Fibroblast of skin of left quadriceps (primary cell): ENCODE results near the gene IRF7.
"Not testable (repeated sequence)": the region's sequence is repeated elsewhere in the genome, so short reads cannot be mapped to it uniquely, and the experiment has no call there.

Experiments
- DNase-seq, 2 experiments: peaks; one replicate each; pipeline ENCODE4 v3.0.0-alpha.2; 2013; ENCODE audit warnings: low read depth in 2 of 2

Gene IRF7

DNA sequence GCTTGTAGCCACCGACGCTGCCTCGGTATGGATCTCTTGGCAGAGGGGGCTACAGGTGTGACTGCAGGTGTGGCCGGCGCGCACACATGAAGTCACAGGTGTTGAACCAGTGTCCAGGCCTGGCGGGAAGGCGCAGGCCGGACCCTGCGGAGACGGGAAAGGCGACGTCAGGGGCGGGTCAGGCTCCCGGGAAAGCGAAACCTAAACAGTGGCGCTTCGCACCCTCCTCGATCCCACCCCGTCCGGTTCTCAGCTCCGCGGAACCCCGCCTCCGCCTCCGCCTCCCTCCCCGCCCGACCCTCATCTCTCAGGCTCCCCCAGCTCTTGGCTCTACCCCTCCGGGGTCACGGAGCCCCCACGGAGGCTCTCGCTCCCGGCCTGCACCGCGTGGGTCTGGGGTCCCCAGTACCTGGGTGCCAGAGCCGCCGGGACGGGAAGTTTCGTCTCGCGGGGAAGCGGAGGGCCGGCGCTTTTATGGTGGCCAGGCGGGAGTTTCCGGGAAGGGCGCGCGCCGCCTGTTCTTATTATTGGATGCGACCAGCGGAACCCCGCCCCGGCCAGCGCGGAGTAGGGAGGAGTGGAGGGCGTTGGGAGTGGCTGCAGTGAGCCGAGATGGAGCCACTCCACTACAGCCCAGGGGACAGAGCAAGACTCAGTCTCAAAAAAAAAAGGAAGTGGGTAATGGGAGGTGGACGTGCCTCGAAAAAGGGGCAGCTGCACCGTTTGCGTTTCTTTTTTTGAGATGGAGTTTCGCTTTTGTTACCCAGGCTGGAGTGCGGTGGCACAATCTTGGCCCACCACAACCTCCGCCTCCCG is at the start of gene IRF7:
Gene IRF7, minus strand, starts transcription at position 447 of the 816 bp plus-strand sequence. CDS start 586 bp downstream, outside the sequence.
- peak; percentile 76 to 78 for DNase-seq

DNA sequence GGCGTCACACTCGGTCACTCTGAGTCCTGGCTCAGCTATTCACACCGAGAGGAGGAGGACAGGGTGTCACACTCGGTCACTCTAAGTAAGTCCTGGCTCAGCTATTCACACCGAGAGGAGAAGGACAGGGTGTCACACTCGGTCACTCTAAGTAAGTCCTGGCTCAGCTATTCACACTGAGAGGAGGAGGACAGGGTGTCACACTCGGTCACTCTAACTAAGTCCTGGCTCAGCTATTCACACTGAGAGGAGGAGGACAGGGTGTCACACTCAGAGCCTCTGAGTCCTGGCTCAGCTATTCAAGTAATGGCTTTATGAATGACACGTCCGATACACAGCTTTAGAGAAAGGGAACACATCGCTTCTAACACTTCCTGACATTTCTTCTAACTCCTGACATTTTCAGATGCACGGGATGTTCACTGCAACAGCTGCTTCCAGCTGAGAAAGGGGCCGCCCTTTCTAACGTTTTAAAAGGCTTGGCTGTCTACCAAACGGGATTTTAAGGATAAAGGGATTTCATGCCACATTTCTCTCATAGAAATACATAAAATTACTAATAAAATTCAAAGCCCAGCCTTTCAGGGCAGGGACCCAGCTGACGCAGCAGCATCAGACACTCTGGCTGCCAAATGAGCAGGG is 49.4 kb upstream of the IRF7 start:
- no peak for DNase-seq

DNA sequence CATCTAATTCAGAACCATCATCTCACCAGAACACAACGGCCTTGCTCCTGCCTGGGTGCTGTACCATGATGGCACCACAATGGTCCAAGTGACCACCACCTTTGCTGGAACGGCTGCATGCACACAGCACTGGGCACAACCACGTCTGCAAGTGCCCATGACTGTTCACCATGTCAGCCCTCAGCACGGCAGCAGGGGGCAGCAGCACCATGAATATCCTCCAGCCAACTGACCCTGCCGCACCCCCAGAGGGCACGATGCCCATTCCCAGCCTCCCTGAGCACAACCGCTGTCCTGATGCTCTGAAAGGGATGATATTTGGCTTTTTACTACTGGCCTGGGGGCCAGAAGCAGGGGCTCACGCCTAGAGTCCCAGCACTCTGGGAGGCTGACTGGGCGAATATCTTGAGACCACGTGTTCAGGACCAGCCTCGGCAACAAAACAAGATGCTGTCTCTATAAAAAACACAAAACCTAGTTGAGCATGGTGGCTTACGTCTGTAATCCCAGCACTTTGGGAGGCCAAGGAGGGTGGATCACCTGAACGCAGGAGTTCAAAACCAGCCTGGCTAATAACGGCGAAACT is 47.0 kb upstream of the IRF7 start:
- no peak for DNase-seq

DNA sequence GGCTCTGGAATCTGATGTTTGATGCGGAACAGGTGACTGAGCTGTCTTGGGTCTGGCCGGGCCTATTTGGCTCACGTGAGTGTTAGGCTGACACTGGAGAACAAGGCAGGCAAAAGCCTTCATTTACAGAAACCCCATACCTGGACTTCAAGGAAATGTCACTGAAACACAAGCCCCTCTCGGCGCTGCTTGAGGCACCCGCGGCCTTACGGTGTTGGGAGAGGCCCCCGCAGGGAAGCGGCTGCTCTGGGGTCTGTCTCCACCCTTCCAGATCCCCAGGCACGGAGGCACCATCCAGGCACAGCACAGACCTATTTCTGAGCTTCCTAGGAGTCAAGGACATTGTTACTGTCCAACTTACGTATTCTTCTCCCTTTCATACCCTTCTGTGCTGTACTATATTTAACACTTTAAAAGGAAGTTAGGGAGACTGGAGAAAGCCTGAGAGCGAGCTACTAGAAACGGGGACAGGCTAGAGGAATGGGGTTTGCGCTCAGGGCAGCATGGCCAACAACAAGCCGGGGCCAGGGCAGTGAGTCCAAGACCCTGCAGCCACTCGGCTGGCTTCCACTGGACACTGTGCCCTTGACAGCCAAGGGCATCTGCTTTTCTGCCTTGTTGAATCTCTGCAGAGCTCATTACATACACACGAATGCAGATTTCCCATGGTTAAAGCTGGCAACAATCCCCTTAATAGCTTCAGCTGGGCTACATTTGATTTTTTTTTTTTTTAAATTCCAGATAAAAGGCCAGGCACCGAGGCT is 45.1 kb upstream of the IRF7 start:
- no peak for DNase-seq

DNA sequence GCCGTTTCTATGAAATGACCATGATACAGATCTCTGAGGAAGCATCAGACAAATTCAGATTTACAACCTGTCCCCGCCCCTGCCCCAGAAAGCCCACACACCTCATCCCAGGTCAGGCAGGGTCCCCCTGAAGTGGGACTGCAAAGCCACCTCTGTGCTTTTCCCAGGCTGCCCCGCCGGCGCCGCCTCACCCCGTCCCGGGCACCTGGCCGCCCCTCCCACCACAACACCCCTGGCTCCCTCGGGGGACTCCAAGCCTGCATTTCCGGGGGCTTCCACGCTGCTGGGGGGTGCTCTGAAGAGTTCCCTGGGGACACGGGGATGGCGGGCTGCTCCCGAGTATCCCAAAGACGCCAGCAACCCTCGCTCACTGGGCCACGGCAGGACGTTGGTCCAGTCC is 44.5 kb upstream of the IRF7 start:
- DNase-seq: no peak

DNA sequence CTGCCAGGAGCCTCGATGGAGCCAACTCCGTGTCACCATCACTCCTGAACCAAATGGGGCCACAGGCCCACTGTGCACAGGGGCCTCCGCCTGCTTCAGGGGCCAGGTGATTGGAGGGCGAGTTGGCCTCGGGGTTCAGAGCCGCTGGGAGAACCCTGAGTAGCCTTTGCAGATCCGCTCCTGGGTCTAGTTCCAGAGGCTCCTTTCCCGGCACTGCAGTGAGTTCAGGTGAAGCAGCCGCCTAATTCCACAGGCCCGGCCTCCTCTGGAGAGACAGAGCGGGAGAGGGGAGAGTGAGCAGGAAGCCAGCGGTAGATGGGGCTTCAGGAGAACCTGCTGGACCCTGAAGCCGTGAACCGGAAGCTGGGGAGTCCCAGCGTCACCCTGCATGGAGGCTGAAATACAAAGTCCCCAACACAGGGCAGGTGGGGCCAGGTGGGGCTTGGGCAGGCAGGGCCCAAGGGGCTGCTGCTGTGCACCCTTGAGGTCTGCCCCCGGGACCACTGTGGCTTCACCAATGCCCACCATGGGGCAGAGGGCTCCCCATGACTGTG is 43.9 kb upstream of the IRF7 start:
- no peak for DNase-seq

DNA sequence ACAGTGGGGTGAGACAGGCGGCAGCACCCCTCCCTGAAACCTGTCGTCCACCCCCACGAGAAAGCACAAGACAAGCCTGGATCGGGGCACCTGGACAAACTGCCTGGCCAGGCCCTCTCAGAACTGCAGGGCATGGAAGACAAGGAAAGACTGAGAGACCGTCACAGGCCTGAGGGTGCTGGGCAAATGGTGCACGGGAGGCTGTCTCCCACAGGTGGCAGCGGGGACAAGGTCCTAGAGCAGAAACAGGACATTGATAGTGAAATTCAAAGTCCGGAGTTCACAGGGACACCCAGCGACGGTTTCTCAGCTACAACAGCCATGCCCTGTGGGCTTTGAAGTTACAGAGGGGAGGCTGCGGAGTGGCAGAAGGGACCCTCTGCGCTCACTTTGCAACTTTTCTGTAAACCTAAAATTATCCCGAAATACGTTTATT is 42.0 kb upstream of the IRF7 start:
- no peak for DNase-seq

DNA sequence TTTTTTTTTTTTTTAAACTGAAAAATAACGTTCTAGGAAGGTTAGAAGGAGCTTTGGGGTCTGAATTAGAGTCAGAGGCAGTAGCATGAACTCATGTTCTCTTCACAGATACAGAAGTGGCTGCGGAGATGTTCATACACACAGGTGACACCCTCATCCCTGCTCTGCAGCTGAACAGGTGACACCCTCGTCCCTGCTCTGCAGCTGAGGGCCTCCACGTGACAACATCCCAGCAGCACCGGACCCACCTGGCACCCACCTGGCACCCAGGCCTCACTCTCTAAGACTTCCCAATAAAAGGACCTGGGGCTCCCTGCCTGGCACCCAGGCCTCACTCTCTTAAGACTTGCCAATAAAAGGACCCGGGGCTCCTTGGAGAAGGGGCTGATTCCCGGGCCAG is 41.1 kb upstream of the IRF7 start:
- no peak for DNase-seq

DNA sequence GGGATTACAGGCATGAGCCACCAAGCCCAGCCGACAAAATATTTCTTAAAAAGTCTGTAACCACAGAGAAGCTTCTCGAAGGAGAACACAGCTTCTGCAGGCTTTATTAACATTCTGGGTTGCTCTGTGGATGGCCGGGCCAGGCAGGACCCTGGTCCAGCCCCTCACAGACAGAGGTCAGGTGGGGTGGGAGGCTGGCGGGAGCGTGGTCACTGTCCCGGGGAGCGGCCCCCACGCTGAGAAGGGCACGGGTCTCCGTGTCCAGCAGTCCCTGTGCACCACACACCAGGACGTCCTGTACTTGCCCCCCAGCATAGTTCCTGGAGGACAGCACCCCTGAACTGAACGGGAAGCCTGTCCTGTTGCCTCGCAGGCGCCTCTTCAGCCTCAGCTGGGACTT is 40.7 kb upstream of the IRF7 start:
- DNase-seq: no peak

DNA sequence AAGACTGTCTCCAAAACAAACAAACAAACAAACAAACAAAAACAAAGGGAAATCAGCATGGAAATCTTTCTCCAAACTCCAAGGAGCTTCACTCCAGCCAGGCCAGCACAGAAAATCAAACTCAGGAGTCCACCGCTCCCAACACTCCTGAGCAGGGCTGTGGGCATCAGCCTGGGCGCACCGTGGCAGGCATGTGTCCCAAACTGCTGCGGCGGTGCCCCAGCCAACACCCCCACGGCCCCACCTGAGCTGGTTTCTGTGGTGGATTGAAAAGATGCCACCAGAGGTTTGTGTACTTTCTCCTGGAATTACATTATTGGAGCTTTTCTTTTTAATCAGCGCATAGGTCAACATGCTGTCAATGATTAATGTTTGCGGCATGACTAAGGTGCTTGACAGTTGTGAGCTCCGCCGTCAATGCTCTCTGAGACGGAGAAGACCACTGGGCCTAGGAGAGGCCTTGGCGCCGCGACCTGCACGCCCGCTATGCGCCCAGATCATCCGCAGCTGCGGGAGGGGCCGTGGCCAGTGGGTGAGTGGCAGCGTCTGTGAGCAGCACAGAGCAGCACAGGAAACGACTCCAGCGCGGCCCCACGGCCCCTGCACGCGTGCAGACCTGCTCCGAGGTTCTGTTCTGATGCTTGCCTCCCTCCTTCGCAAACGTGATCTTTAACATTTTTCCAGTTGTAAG is 39.4 kb upstream of the IRF7 start:
- no peak for DNase-seq

DNA sequence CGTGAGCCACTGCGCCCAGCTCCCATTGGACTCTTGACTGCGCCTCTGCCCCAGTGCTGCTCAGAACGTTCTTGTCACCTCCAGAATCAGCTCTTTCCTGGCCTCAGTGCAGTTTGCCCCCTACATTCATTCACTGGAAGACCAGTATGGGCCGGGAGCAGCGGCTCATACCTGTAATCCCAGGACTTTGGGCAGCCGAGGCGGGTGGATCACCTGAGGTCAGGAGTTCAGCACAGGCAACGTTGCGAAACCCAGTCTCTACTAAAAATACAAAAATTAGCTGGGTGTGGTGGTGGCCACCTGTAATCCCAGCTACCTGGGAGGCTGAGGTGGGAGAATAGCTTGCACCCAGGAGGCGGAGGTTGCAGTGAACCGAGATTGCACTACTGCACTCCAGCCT is 38.7 kb upstream of the IRF7 start:
- not testable (repeated sequence) for DNase-seq

DNA sequence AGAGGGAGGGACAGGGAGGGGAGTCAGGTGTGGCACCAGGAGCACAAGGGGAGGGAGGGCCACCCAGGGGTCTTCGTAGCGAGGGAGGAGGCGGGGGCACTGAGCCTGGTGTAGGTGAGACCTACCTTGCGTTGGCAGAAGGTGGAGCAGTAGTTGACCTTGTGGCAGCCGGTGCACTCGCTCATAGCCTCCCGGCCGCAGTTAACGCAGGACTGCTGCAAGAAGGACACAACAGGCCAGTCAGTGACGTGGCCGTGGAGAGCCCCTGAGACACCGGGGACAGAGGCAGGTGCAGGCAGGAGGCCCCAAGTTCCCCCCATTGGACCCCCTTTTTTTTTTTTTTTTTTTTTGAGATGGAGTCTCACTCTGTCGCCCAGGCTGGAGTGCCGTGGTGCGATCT is 38.1 kb upstream of the IRF7 start:
- DNase-seq: no peak

DNA sequence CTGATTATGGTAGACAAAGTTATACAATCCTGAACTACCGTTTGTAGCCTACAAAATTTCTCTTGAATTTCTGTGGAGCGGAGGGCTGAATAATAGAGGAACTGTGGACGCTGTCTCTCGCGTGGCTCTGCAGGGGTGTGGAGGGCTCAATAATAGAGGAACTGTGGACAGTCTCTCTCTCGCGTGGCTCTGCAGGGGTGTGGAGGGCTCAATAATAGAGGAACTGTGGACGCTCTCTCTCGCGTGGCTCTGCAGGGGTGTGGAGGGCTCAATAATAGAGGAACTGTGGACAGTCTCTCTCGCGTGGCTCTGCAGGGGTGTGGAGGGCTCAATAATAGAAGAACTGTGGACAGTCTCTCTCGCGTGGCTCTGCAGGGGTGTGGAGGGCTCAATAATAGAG is 37.4 kb upstream of the IRF7 start:
- DNase-seq: not testable (repeated sequence)

DNA sequence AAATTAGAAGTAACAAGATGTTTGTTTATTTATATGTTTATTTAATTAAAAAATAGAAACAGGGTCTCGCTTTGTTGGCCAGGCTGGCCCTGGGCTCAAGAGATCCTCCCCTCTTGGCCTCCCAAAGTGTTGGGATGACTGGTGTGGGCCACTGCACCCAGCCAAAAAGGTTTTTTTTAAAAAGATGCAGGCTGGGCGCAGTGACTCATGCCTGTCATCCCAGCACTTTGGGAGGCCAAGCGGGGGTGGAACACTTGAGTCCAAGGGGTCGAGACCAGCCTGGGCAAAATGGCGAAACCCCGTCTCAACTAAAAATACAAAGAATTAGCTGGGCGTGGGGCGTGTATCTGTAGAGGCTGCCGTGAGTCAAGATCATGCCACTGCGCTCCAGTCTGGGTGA is 34.7 kb upstream of the IRF7 start:
- DNase-seq: no peak

DNA sequence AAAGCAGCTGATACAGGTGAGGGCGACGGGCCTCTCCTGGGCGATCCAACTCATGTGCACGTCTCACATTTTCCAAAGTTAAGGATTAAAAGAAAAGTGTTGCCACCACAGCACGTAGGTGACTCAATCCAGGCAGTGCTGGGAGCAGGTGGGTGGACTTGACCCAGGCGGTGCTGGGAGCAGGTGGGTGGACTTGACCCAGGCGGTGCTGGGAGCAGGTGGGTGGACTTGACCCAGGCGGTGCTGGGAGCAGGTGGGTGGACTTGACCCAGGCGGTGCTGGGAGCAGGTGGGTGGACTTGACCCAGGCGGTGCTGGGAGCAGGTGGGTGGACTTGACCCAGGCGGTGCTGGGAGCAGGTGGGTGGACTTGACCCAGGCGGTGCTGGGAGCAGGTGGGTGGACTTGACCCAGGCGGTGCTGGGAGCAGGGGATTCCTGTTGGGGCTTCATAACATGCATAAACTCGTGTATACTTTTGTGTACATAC is 32.0 kb upstream of the IRF7 start:
- not testable (repeated sequence) for DNase-seq

DNA sequence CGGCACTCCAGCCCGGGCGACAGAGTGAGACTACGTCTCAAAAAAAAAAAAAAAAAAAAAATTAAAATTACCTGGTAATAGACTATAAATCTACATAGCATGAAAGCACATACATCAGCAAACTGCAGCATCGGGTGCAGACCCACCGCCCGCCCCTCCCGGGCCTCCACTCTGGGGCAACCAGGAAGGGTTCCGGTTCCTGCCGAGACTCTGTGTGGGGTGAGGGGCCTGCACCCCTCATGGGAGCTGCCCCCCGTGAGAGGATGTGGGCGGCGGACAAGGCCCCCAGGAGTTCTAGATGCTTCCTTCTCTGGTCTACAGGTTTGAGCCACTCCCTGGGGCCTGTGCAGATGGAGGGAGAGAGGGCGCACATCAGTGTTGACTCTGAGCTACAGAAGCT is 30.5 kb upstream of the IRF7 start:
- DNase-seq: no peak

DNA sequence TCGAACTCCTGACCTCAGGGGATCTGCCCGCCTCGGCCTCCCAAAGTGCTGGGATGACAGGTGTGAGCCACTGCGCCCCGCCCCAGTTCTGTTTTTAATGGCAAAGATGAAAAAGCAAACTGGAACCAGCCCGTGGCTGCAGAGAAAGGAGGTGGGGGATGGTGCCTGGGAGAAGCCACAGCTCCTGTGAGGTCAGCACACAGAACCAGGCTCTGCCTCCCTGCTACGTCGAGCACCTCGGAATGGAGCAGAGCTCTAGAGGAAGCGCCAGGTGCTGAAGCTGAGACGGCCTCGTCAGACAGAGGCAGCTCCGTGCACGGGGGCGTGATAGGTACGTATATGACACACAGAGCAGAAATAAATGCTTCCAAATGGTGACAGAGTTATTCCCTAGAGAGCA is 29.8 kb upstream of the IRF7 start:
- no peak for DNase-seq

DNA sequence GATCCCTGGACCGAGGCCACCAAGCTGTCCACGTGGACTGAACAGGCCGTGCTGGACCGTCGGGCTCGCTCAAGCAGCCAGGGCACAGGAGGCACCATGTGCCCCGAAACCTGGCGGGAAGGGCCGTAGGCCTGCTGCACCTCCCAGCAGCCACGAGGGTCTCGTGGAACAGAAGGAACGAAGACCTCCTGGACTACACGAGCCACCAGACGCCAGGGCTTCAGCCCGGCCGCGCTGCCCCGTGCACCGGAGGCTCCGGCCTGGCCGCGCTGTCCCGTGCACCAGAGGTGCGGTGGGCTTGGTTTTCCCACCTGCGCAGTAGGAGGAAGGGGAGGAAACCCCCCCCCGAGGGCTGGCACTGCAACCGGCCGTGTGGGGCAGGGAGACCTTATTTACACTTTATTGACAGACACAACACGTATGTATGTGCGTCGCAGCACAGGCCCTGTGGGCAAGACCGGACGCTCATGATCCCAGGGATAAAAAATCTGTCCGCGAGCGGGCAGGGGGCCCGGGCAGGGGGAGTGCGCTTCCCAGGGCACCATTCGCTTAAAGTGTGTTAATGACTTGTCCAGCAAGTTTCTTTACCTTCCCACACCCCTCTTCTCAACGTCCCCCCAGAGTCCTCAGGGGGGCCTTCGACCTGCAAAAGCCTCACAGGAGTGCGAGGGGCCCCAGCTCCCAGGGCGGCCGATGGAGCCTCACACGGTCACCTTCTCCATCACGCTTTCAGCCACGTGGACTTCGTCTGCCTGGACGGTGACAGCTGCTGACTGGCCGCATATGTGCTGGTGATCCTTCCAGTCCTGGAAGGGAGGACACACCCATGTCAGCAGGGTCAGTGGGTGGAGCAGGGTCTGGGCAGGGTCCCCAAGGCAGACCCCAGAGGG is 28.3 kb upstream of the IRF7 start:
- no peak for DNase-seq

DNA sequence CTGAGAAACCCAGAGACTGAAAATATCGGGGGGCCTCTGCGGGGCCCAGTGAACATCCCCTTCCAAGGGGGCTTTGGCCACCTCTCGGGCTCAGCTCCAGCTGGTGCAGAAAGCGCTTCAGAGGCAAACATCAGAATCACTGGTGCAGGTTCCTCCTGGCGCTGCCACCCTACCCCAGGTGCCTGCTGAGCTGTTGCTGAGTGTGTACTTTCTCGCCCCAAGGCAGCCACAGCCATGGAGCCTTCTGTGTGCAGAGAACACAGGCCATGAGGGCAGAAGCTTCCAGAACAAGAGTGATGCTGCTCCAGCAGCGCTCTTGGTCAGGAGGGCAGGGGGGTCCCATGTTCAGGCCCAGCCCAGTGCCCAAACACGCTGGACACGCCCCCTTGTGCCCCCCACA is 27.6 kb upstream of the IRF7 start:
- no peak for DNase-seq

DNA sequence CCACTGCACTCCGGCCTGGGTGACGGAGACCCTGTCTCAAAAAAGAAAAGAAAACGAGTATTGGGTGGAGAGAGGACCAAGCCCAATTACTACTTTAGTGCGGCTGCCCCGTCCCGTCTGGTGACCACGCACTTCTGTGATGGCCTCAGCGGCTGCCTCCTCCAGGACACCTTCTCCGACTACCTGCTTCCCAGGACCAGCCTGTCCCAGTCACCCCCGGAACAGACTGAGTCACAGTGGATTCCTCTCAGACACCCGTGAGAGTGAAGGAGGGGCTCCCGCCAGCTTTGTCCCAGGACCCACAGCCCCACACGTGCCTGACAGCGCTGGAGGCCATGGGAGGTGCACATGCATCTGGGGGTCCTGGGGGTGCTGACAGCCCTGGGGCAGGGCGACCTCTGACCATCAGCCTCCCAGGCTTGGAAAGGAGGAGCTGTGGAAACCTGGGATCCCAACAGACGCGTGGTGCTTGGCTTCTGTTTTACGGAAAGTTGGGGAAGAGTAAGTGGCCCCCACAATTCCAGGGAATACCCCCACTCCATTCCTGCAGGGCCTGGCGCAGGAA is 26.1 kb upstream of the IRF7 start:
- no peak for DNase-seq
